CD1c-positive myeloid dendritic cell (primary cell): Measurements from ENCODE around the gene NPY.
"Not testable (repeated sequence)": the region's sequence is repeated elsewhere in the genome, so short reads cannot be mapped to it uniquely, and the experiment has no call there.

Experiments
- DNase-seq: peaks from one replicate; pipeline ENCODE4 v3.0.0-alpha.2; 2016; ENCODE audit errors: extremely low spot score

Gene NPY

GRCh38 chr7:24283897-24284698, at the start of gene NPY:
Gene NPY (plus strand): TSS chr7:24284190. CDS start chr7:24285241, 1,051 bp downstream.
- DNase-seq, result no peak

GRCh38 chr7:24239260-24239659, 44.7 kb upstream of the NPY start:
- no peak for DNase-seq

DNA sequence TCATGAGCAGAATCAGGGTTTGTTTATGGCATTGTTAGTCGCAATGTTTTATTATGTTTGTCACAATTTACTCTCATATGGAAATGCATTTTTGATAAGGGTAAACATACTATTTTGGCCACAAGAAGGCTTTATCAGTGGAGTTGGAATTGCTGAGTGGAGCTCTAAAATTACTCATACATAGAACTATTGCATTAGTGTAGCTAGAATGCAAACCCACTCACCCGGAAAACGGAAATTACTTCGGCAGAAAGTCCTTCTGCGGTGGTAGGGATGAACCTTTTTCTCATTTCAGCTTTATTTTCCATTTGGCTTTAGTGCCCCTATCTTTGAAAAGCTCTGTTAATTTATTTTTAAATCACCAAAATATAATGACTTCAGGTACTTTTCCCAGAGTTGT, 42.8 kb upstream of the NPY start:
- DNase-seq, result no peak

GRCh38 chr7:24244554-24244953, 39.4 kb upstream of the NPY start:
- no peak for DNase-seq

GRCh38 chr7:24245362-24245761, 38.6 kb upstream of the NPY start:
- DNase-seq, result no peak

DNA sequence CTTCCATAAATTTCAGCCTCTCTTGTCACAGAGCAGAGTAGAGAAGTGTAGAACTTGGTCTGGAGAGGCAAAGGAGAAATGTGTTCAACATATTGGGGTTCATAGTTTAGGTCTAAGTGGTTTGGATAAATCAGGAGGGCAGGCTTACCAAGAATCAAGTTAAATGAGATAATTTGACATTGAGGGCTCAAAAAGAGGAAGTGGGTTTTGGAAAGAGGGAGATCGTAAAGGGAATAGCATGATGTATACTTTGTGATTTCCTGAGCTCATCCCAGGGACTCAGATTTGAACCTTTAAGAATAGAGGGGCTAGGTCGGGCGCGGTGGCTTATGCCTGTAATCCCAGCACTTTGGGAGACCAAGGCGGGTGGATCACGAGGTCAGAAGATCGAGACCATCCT, 34.7 kb upstream of the NPY start:
- no peak for DNase-seq

GRCh38 chr7:24251568-24251967, 32.4 kb upstream of the NPY start:
- DNase-seq, result no peak

GRCh38 chr7:24255139-24255538, 28.9 kb upstream of the NPY start:
- DNase-seq, result no peak

- not testable (repeated sequence) for DNase-seq
These were observed 25.7 kb upstream of the NPY start for GRCh38 chr7:24258324-24258723.

- no peak for DNase-seq
These were observed 12.1 kb upstream of the NPY start for GRCh38 chr7:24271938-24272337.

DNA sequence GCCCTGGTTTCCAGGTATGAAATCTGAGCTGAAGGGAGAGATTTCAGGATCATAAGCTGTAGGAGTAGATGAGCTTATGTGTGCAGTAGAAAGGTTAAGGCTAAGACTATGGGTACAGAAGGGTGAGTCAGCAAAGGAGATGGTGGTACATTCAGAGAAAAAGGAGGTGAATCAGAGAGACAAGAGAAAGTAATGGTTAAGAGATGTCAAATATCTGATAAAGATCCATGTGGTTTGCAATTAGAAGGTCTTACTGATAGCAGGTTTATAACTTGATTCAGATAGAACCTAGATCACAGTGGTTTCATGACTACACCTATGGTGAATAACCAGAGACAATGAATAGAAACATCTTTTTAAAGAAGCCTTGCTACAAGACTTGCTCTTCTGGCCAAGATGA, 4.5 kb upstream of the NPY start:
- DNase-seq, result no peak

DNA sequence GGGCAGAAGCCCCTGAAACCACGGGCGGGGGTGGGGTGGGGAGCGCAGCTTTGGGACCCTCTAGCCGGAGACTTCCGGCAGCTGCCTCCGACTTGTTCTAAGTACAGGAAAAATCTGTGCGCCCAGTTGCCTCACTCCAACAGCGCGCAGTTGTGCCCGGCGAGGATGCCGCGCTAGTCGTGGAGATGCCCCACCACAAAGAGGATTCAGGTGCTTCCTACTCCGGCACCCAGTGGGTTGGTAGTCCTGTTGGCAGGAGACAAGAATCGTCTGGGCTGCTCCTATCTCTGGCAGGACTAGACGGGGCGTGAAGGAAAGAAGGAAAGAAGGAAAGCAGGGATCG, 465 bp upstream of the NPY start:
- no peak for DNase-seq

DNA sequence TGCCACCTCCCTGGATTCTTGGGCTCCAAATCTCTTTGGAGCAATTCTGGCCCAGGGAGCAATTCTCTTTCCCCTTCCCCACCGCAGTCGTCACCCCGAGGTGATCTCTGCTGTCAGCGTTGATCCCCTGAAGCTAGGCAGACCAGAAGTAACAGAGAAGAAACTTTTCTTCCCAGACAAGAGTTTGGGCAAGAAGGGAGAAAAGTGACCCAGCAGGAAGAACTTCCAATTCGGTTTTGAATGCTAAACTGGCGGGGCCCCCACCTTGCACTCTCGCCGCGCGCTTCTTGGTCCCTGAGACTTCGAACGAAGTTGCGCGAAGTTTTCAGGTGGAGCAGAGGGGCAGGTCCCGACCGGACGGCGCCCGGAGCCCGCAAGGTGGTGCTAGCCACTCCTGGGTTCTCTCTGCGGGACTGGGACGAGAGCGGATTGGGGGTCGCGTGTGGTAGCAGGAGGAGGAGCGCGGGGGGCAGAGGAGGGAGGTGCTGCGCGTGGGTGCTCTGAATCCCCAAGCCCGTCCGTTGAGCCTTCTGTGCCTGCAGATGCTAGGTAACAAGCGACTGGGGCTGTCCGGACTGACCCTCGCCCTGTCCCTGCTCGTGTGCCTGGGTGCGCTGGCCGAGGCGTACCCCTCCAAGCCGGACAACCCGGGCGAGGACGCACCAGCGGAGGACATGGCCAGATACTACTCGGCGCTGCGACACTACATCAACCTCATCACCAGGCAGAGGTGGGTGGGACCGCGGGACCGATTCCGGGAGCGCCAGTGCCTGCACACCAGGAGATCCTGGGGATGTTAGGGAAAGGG, 913 bp downstream of the NPY start:
- no peak for DNase-seq

DNA sequence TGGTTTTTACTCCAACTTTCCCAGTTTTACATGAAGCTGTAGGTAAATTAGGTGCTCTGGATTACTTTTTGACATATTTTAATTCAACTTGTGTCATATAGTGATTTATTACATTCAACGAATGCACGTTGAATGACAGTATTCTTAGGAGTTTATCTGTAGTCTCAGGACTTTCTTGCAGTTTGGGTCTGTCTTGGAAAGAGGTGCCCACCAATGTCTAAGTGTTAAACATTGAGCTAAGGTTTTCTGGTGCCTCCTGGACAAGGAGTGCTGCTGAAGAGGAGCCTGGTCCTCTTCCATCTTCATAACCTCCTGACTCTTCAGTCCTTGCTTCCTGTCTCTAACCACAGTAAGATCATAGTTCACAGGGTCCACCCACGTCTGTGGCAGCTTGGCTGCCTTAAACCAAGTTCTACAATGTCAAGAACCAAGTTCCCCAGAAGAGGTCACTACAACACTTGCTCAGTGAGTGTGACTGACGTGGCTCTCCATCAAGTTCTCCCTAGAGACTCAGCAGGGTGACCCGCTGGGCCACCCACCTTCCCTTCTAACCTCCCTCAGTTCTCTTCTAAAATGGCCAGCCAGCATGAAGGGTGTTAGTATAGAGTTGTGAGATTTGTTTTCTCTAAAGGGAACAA, 6.1 kb downstream of the NPY start:
- peak; percentile 82 for DNase-seq

- DNase-seq, result no peak
These were observed 7.3 kb downstream of the NPY start for GRCh38 chr7:24291271-24291670.

GRCh38 chr7:24297362-24297761, 13.4 kb downstream of the NPY start:
- no peak for DNase-seq

DNA sequence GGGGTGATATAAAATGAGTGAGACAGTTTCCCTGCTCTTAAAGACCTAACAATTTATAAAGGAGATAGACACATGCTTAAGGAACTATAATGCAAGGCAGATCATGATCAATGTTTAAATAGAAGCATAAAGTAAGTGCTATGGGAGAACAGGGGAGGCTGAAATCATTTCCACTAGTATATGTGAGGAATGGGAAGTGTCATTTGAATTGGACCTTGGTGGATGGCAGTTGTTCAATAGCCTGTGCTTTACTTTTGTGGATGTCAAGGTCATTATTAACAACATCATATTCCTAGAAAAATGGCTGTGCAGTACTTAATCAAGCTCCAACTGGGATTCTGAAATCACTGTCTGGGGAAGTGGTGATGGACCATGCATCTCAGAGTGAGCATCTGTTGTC, 14.7 kb downstream of the NPY start:
- no peak for DNase-seq

DNA sequence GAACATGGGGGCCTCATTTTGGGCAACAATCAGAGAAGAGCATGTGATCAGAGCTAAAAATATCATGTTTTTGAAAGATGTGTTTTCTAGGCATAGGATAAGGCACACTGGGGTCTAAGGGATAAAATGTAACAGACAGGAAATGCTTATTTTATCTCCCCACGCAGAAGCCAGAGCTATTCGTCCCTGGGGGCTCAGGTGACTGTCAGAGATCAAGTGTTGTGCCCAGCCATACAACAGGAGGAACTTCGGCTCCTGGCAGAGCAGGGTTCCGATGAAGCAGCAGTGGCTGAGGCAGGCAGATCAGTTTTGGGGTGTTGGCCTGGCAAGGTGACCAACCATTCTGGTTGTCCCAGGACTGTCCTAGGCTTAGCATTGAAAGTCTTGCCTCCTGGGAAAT, 15.2 kb downstream of the NPY start:
- no peak for DNase-seq

DNA sequence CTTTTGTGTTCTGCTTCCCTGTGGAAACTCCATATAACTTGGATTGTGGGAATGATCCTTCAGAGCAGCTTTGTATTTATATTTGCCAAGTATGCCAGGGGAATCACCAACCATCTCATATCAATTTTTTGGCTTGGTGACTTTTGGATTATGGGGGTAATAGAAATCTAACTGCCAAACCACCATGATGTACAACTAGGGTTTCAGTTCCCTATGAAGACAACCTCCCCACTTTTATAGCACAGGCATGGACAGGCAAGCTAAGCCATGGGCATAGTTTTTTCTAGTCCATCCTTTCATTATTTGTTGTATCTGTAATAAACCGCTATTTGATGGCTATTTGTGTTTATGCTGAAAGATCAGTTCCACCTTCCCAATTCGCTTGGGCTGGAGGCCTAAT, 17.7 kb downstream of the NPY start:
- no peak for DNase-seq

- DNase-seq, result no peak
These were observed 20.6 kb downstream of the NPY start for GRCh38 chr7:24304494-24305095.

GRCh38 chr7:24307326-24307725, 23.3 kb downstream of the NPY start:
- DNase-seq, result no peak

DNA sequence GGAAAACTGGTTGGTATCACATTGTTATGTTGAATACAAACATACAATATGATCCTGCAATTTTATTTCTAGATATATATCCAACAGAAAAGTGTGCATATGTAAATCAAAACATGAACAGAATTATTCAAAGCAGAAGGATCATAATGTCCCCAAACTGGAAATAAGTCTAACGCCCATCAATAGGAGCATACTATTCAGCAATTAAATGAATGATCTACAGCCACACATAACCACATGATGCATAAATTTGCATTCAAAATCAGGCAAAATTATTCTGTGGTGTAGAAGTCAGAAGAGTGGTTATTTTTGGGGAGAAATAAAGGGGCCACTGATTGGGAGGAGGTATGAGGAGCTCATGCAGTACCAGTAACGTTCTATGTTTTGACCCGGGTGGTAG, 28.6 kb downstream of the NPY start:
- DNase-seq, result no peak
